Stimulated activated CD4-positive, alpha-beta T cell treated with anti-CD3 and anti-CD28 coated beads, Interleukin-1b, Interleukin-23, amount 100 ng/mL, for 24 hours (primary cell): ENCODE measurements around the gene COBL.
A peak's percentile ranks its signal among the peaks of the same experiment; 100 is the strongest.
"Not testable (repeated sequence)": the region's sequence is repeated elsewhere in the genome, so short reads cannot be mapped to it uniquely, and the experiment has no call there.

Source experiments
- DNase-seq, 4 experiments: peaks; one replicate each; pipeline ENCODE4 v3.0.0-alpha.2; 2020; ENCODE audit warnings: low read depth in 4 of 4, low spot score in 1 of 4

The COBL gene

DNA sequence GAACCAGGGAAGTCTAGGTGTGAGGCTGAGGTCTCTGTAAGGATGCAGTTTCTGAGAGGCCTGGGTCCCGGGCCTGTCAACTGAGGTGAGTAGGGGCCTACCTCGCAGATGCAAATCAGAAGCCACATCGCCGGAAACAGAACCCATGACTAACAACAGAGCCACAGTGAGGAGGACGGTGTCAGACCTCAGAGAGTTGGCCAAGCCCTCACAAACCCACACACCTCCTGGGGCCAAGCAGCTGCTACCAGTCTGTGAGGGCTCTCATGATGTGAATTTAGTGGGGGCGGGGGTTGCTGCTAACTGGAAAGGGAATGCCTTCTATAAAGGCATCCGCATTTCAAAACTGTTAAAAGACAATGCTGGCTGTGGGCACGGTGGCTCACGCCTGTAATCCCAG, 103.0 kb downstream of the COBL start:
- DNase-seq = no peak

DNA sequence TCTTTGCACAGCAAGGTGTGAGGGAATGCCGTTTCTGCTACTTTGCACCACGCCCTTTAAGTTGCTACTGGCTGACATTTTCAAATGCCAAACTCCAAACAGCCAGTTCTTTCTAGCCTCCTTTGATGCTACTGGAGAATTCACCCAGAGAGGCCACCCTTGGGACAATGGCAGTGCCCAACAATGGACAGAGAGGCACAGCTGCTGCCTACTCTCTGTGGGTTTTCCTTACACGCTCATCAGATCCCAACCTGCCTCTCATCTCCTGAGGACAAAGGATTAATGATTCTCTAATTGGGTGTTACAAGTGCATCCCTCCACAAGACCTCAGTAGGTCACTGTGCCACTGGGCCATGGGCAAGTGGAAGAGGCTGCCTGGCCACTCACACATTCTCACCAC, 105.8 kb downstream of the COBL start:
- DNase-seq = no peak

DNA sequence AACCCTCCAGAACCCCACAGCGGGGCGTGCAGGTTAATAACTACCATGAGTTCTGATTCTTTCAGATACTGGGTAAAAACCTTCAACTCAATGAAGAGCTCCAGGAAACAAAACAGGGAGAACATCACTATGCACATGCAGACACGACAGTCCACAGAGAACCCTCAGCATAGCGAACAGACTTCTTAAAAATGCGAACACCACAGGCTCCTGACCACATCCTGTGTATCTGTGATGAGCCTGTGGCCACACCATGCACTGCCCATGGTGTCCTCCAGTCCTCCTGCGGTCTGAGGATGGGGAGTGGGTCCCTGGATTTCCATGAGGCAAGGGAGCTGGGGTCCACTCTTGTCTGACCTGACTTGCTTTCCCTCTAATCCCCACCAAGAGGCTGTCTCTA, 107.2 kb downstream of the COBL start:
- no peak for DNase-seq

DNA sequence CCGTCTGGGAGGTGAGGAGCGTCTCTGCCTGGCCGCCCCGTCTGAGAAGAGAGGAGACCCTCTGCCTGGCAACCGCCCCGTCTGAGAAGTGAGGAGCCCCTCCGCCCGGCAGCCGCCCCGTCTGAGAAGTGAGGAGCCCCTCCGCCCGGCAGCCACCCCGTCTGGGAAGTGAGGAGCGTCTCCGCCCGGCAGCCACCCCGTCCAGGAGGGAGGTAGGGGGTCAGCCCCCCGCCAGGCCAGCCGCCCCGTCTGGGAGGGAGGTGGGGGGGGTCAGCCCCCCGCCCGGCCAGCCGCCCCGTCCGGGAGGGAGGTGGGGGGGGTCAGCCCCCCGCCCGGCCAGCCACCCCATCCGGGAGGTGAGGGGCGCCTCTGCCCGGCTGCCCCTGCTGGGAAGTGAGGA, 108.5 kb downstream of the COBL start:
- not testable (repeated sequence) for DNase-seq

DNA sequence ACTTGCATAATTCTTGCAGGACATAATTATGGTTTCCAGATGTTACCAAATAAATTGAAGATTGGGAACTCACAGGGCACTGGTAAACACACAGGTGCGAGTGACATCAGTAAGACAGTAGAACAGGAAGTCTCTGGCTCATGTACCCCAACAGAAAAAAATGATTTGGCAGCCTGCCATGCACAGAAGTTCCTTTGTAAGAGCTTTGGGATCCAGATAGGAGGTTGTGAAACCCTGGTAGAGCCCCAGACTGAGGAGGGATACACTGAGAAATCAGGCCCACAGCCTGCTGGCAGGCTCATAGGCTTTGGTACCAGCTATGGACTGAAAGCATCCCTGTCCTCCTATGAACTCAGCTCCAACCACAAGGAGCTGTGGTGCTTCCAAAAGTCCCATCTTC, 118.0 kb downstream of the COBL start:
- DNase-seq = no peak

GRCh38 chr7:51190969-51191368, 125.6 kb downstream of the COBL start:
- no peak for DNase-seq

GRCh38 chr7:51189777-51190176, 126.8 kb downstream of the COBL start:
- DNase-seq = no peak

GRCh38 chr7:51188987-51189386, 127.6 kb downstream of the COBL start:
- DNase-seq = no peak

DNA sequence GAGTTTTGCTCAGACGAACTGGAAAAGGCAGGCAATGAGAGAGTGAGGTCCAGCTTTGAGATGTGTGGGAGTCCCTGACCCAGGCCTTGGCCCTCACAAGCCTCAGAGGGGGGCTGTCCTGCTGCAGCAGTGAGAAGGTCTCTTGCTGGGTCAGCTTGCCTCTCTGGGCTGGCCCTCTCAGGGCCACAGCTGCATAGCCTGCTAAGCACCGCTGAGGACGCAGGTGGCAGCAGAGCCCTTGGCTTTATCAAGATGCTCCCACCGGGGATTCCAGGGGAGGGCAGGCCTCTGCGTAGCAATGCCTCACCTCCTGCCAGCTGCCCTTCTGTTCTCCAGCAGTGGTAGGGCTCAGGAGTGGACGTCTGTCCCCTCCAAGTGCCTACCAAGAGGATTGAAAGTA, 128.7 kb downstream of the COBL start:
- DNase-seq = no peak

DNA sequence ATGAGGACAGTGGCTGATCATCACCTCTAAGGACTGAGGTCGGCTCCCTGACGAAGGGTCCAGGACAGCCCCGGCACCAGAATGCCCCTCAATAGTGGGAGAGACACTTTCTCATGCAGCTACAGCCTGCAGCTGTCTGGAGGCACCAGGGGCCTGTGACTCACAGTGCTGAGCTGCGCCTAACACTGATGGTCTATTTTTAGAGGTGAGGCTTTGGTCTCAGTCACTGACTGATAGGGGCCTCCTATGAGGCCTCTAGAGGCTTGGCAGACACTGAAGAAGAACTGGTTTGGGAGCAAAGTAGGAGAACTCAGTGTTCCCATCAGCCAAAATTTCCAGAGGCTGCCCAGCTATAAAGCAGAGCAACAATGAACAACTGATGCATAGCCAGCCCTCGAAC, 130.1 kb downstream of the COBL start:
- DNase-seq = no peak

DNA sequence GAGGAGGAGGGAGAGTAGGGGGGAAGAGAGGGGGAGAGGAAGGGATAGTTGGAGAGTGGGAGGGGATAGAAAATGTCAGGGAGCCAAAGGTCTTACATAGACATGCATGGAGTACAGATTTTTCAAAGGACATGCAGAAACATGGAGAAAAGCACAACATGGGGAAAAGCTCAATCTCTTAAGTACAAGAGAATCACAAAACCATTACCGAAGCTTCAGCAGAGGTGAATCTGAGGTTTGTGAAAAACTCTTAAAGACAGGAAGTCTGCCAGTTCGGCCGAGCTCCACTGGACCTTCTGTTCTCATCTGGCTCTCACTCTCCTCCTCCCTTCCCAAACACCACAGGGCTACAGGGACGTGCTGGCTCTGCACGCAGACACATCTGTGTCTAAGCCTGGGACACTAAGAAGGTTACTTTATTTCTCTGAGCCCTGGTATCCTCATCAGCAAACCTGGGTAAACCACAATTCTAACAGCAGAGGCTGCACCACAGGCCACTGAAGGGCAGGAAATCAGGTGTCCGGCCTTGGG, 133.9 kb downstream of the COBL start:
- no peak for DNase-seq

- no peak for DNase-seq
Observed at GRCh38 chr7:51180092-51180491, 136.5 kb downstream of the COBL start.

DNA sequence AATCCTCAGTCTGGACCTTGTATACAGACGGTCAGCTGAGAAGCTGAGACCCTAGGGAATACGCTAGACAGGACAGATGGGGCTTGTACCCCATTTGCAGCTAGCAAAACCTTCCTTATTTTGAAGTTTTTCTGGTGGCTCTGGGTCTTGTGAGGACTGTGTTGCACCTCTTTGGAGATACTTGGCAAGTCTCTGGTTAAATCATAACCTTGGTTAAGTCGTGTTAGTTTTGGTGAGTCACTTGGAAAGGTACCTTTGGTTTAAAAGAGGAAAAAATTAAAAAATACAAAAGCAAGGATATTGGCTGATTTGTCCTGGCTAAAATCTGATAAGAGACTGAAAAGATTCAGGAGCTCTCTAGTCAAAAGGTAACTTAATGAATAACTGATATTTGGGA, 140.6 kb downstream of the COBL start:
- DNase-seq = no peak

GRCh38 chr7:51175316-51175991, 141.2 kb downstream of the COBL start:
- DNase-seq = no peak

- DNase-seq = no peak
Observed at GRCh38 chr7:51165337-51165736, 151.3 kb downstream of the COBL start.

DNA sequence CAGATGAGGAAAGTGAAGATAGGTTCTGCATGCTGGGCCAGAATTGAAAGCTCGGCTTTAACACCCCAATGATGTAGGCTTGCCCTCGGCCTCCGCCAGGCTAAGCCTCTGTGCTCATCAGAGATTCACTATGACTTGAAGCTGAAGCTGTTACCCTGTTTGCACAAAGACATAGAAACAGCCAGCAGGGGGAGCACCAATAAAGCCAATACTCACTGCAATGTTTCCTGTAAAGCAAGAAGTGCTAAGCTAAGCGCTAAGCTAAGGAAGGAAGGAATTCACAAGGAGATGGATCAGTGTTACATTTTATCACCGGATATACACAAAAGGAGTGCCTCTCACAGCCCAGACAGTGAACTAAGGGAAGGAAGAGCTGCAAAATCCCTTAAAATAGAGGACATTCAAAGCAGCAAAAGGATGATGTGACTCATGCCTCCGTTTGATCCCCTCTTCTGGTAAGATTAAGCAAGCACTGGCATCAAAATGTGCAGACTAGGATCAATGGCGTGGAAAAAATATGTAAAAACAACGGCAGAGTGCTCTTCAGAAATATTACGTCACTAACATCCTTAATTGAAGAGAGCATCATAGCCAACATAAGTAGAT, 153.8 kb downstream of the COBL start:
- peak; percentile 47 to 70 (median 56) for DNase-seq

GRCh38 chr7:51161937-51162336, 154.7 kb downstream of the COBL start:
- no peak for DNase-seq

DNA sequence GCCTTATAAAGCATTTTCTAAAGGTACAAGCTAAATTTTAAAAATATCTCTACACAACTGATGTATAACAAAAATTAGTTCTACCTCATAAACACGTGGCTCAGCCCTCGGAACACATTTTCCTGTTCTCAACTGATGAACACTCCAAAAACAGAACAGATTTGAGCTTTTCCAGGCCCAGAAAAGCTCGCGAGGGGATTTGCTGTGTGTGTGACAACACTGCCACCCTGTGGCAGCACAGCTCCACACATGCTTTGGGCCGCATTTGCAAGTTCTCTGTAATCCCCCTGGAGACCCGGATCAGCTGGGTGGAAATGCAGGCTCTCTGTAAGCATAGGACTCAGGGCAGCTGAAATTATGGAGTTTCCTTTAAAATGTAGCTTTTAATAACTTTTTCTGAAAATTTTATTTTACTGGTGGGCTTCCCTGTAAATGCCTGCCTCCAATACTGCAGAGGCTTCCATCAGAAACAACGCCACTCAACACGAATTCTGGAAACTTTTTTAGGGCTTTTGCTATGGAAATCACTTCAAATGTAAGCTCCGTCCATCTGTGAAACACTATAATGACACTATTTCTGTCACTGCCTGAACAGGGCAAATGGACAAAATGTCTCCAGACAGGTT, 155.5 kb downstream of the COBL start:
- peak; percentile 12 to 31 (median 24) for DNase-seq

- no peak for DNase-seq
Observed at GRCh38 chr7:51160411-51160810, 156.2 kb downstream of the COBL start.

DNA sequence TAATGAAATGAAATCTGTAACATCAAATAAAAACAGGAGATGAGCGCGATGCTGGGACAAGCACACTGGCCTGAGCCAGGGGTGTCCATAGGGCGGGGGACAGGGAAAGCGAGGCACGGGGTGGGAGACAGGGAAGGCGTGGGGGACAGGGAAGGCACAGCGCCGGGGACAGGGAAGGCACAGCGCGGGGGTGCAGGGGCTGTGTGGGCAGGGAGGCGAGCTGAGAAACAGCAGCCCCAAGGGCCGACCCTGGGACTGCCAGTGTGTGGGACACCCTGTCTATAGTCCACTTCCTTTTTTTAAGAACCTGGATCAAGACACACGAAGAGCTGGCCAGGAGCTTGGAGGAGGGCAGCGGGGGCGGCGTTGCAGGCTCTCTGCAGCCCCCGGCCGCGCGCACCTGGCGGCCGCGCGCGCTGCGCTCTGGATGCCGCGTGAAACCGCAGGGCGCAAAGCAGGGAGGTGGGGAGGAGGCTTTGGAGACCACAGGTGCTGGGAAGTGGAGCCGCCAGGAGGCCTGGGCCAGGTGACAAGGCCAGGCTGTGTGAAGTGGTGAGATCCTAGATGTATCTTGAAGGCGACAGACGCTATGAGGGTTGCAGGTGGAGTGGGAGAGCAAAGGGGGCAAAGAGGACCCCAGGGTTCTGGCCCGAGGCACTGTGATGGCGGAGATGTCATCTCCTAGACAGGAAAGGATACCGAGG, 157.7 kb downstream of the COBL start:
- no peak for DNase-seq

GRCh38 chr7:51158211-51158610, 158.4 kb downstream of the COBL start:
- no peak for DNase-seq

- DNase-seq = no peak
Observed at GRCh38 chr7:51154201-51154600, 162.4 kb downstream of the COBL start.
